Lung (tissue), 4 donors: Measurements from ENCODE around the gene PCDH19. TPM values are rescaled to one million over a fixed set of nuclear protein-coding genes. Genes with fewer than 3 reads are reported as not detected.

Experiments
- polyA plus RNA-seq, 2 donors: library from polyadenylated mRNA; stranded (reverse); fragments of 200-250 nt; gene quantifications; one replicate each; pipeline ENCODE4 v1.2.1, GENCODE V29; 2013
- total RNA-seq, 2 donors: library from RNA; depleted of rRNA in 1 of 2; stranded (reverse); fragments of >200 nt in 1 of 2; gene quantifications; one replicate each; pipeline ENCODE4 v1.2.1, GENCODE V29; 2014 to 2021
- donor health status: Bipolar disorder and iron deficiency.
- donor health status: healthy.
- donor health status: DM: yes; HTN: yes; CAD: no.

PCDH19 gene
- total and polyA plus RNA-seq, 4 donors = 0.01 to 0.97 (median 0.19) TPM

Other genes with a start within 250 kb of the PCDH19 start
- not detected for gene TNMD, start 174.7 kb upstream of the PCDH19 start, total RNA-seq
- gene TNMD, start 174.7 kb upstream of the PCDH19 start, polyA plus RNA-seq = not detected
- gene TSPAN6, start 226.5 kb upstream of the PCDH19 start, total RNA-seq = 10 to 100 TPM; 17.4 to 56.2 TPM
- gene TSPAN6, start 226.5 kb upstream of the PCDH19 start, polyA plus RNA-seq = 10 to 100 TPM; 11.7 to 15.1 TPM
- gene SRPX2, start 233.9 kb upstream of the PCDH19 start, total RNA-seq = 10 to 100 TPM; 13.6 to 19.1 TPM
- gene SRPX2, start 233.9 kb upstream of the PCDH19 start, polyA plus RNA-seq = 1 to 10 TPM; 5.6 to 8.1 TPM